Spleen (tissue), 11 donors: ENCODE data around the gene EHBP1. TPM values are rescaled to one million over a fixed set of nuclear protein-coding genes. Genes with fewer than 3 reads are reported as not detected.

Source experiments
- DNase-seq: peaks from one replicate; pipeline ENCODE4 v3.0.0-alpha.2; 2020
- H3K27ac ChIP-seq, 8 donors: fragments of 200-600 bp; sonication (generic) in 7 of 8; 1 replicate in 4 of 8; 2 replicates in 4 of 8; pipeline versions ENCODE4 v1.5.0 to v1.8.0; 2016 to 2021; ENCODE audit warnings: inconsistent platforms in 4 of 8, mild to moderate bottlenecking in 4 of 8, moderate library complexity in 1 of 8
- H3K27me3 ChIP-seq, 7 donors: fragments of 200-600 bp; sonication (generic) in 6 of 7; replicated peaks in 1 of 7; 1 replicate in 4 of 7; 2 replicates in 3 of 7; pipeline versions ENCODE4 v1.5.0 to v1.8.0; 2016 to 2021; ENCODE audit warnings: inconsistent platforms in 3 of 7, mild to moderate bottlenecking in 1 of 7
- H3K36me3 ChIP-seq, 6 donors: fragments of 200-600 bp; sonication (generic) in 5 of 6; 1 replicate in 4 of 6; 2 replicates in 2 of 6; pipeline versions ENCODE4 v1.5.0 to v1.8.0; 2016 to 2021; ENCODE audit warnings: inconsistent platforms in 2 of 6
- H3K4me1 ChIP-seq, 6 donors: fragments of 200-600 bp; sonication (generic) in 5 of 6; 1 replicate in 3 of 6; 2 replicates in 3 of 6; pipeline versions ENCODE4 v1.5.0 to v1.8.0; 2016 to 2021; ENCODE audit warnings: inconsistent platforms in 3 of 6
- H3K4me3 ChIP-seq, 8 donors: fragments of 200-600 bp; sonication (generic) in 7 of 8; 1 replicate in 4 of 8; 2 replicates in 4 of 8; pipeline versions ENCODE4 v1.5.0 to v1.8.0; 2016 to 2021; ENCODE audit warnings: inconsistent platforms in 4 of 8, mild to moderate bottlenecking in 4 of 8, moderate library complexity in 2 of 8
- H3K9me3 ChIP-seq, 8 donors: fragments of 200-600 bp; sonication (generic) in 7 of 8; 1 replicate in 4 of 8; 2 replicates in 4 of 8; pipeline versions ENCODE4 v1.5.0 to v1.8.0; 2016 to 2021; ENCODE audit warnings: inconsistent platforms in 4 of 8
- CTCF ChIP-seq, 11 experiments: fragments of 200-600 bp in 7 of 11; fragments of 450-650 bp in 4 of 11; sonication (generic) in 4 of 11; IDR thresholded peaks in 8 of 11; conservative IDR thresholded peaks in 3 of 11; 1 replicate in 7 of 11; 2 replicates in 4 of 11; pipeline versions ENCODE4 v1.4.0 to v1.8.0; 2016 to 2021; ENCODE audit warnings: antibody characterized with exemption in 11 of 11, inconsistent platforms in 4 of 11, mild to moderate bottlenecking in 1 of 11
- POLR2A ChIP-seq, 3 donors: fragments of 450-650 bp; IDR thresholded peaks; one replicate each; pipeline ENCODE4 v1.5.1; 2017; ENCODE audit warnings: antibody characterized with exemption in 3 of 3, mild to moderate bottlenecking in 1 of 3
- POLR2AphosphoS5 ChIP-seq, 3 donors: sonication (generic); formaldehyde crosslinking; IDR thresholded peaks; one replicate each; pipeline ENCODE4 v1.5.1; 2017; ENCODE audit warnings: antibody characterized with exemption in 3 of 3
- WGBS, 5 donors: extraction: QIAGEN DNeasy Blood & Tissue Kit in 3 of 5; methylation state at CpG; one replicate each; pipeline versions ENCODE4 v1.1.5 to v1.1.7; 2013 to 2018; 5-methylcytosine and 5-hydroxymethylcytosine counted together
- intact Hi-C: fragments of 100-400 bp; cut with DNase I; formaldehyde crosslinking; loops from one replicate; pipeline ENCODE4 v1.15.0; 2023; ENCODE audit warnings: low total_unique reads
- polyA plus RNA-seq, 3 donors: library from polyadenylated mRNA; stranded (reverse); fragments of 200-250 nt; gene quantifications; one replicate each; pipeline ENCODE4 v1.2.1, GENCODE V29; 2013
- total RNA-seq, 7 donors: library from RNA; depleted of rRNA in 3 of 7; stranded (reverse); fragments of >200 nt in 3 of 7; fragmentation: NEBNext Ultra II Directional in 4 of 7; extraction: Animal tissue kit (Norgen Biotek cat#: 25700) in 4 of 7; gene quantifications; one replicate each; pipeline versions ENCODE4 v1.1.0 to v1.2.1, GENCODE V29; 2016 to 2021
- donor health status: healthy with polysubstance abuse.
- donor health status: DM: no; HTN: no; CAD: no; lungs with moderate emphysema.
- donor health status: DM: no; HTN: no; CAD: no.
- donor health status: Bipolar disorder and iron deficiency.
- donor health status: healthy.
- donor health status: DM: no; HTN: no; CAD: no.
- donor health status: DM: yes; HTN: yes; CAD: no.

The EHBP1 gene
- total and polyA plus RNA-seq, 10 donors, result 5.0 to 44.2 (median 31.7) TPM

GRCh38 chr2:62913311-62913710, 207.8 kb downstream of the EHBP1 start:
- no peaks in the 10 kb centered on the region for H3K27me3 ChIP-seq
- no peak for TF ChIP-seq CTCF (IDR thresholded peaks at IDR 0.05 in 8 of 11, conservative IDR thresholded peaks at IDR 0.05 in 3 of 11)
- no peak for TF ChIP-seq POLR2AphosphoS5 (IDR thresholded peaks at IDR 0.05)
- TF ChIP-seq POLR2A (IDR thresholded peaks at IDR 0.05), result no peak
- no peak for DNase-seq
- no peaks in the 10 kb centered on the region for H3K4me1 ChIP-seq
- peaks cover 0 to 1% (median 0%) of the 10 kb centered on the region in 8 donors for H3K9me3 ChIP-seq
- H3K27ac ChIP-seq, result no peak overlapping the region
- intact Hi-C loops, result no loop called here
- H3K36me3 ChIP-seq, result no peaks in the 10 kb centered on the region
- H3K4me3 ChIP-seq, result no peak overlapping the region

GRCh38 chr2:62919041-62919440, 213.5 kb downstream of the EHBP1 start:
- no peaks in the 10 kb centered on the region for H3K4me1 ChIP-seq
- intact Hi-C loops, result no loop called here
- 85 to 100% (median 93%) methylated on average over 2 of the region's 2 CpGs for WGBS, 5 donors

GRCh38 chr2:62920070-62920469, 214.6 kb downstream of the EHBP1 start:
- H3K4me3 ChIP-seq, result no peak overlapping the region
- intact Hi-C loops, result no loop called here
- peaks cover 0 to 50% (median 29%) of the 10 kb centered on the region in 8 donors for H3K9me3 ChIP-seq
- no peaks in the 10 kb centered on the region for H3K27me3 ChIP-seq
- DNase-seq, result no peak
- H3K27ac ChIP-seq, result no peak overlapping the region
- TF ChIP-seq POLR2AphosphoS5 (IDR thresholded peaks at IDR 0.05) (no peak), POLR2A (IDR thresholded peaks at IDR 0.05) (no peak)
- no peaks in the 10 kb centered on the region for H3K4me1 ChIP-seq
- peaks cover 0 to 32% (median 0%) of the 10 kb centered on the region in 6 donors for H3K36me3 ChIP-seq

More at GRCh38 chr2:62919041-62919440, 213.5 kb downstream of the EHBP1 start:
- H3K27me3 ChIP-seq, result no peaks in the 10 kb centered on the region
- H3K9me3 ChIP-seq, result peaks cover 0 to 40% (median 22%) of the 10 kb centered on the region in 8 donors
- TF ChIP-seq POLR2AphosphoS5 (IDR thresholded peaks at IDR 0.05) (no peak), POLR2A (IDR thresholded peaks at IDR 0.05) (no peak), CTCF (IDR thresholded peaks at IDR 0.05 in 8 of 11, conservative IDR thresholded peaks at IDR 0.05 in 3 of 11) (no peak)
- H3K27ac ChIP-seq, result no peak overlapping the region
- H3K36me3 ChIP-seq, result peaks cover 0 to 31% (median 0%) of the 10 kb centered on the region in 6 donors
- no peak for DNase-seq
- no peak overlapping the region for H3K4me3 ChIP-seq

- intact Hi-C loops, result no loop called here
- Histone ChIP-seq H3K27ac (no peak overlapping the region), H3K9me3 (peaks cover 0 to 50% (median 29%) of the 10 kb centered on the region in 8 donors), H3K27me3 (no peaks in the 10 kb centered on the region), H3K4me3 (no peak overlapping the region), H3K36me3 (peaks cover 0 to 32% (median 0%) of the 10 kb centered on the region in 6 donors), H3K4me1 (no peaks in the 10 kb centered on the region)
- no peak for TF ChIP-seq POLR2A (IDR thresholded peaks at IDR 0.05)
- TF ChIP-seq POLR2AphosphoS5 (IDR thresholded peaks at IDR 0.05), result no peak
- no peak for TF ChIP-seq CTCF (IDR thresholded peaks at IDR 0.05 in 8 of 11, conservative IDR thresholded peaks at IDR 0.05 in 3 of 11)
- DNase-seq, result no peak
These were observed 217.7 kb downstream of the EHBP1 start for GRCh38 chr2:62923242-62923641.

- 86 to 100% (median 98%) methylated on average over 2 of the region's 2 CpGs for WGBS, 5 donors
- no peak for DNase-seq
- Histone ChIP-seq H3K9me3 (peaks cover 0 to 44% (median 28%) of the 10 kb centered on the region in 8 donors), H3K27ac (no peak overlapping the region), H3K36me3 (peaks cover 0 to 32% (median 0%) of the 10 kb centered on the region in 6 donors), H3K4me3 (no peak overlapping the region), H3K4me1 (no peaks in the 10 kb centered on the region), H3K27me3 (no peaks in the 10 kb centered on the region)
- TF ChIP-seq POLR2A (IDR thresholded peaks at IDR 0.05), result no peak
- TF ChIP-seq POLR2AphosphoS5 (IDR thresholded peaks at IDR 0.05), result no peak
- no peak for TF ChIP-seq CTCF (IDR thresholded peaks at IDR 0.05 in 8 of 11, conservative IDR thresholded peaks at IDR 0.05 in 3 of 11)
- intact Hi-C loops, result no loop called here
These were observed 218.4 kb downstream of the EHBP1 start for GRCh38 chr2:62923881-62924280.
